HEK293 (cell line): ENCODE results near the gene PGAP6.

Experiments
- CTCF ChIA-PET: fragments of 350-600 bp; formaldehyde crosslinking; extraction: SDS; loops from one replicate; lab custom pipeline; 2021; ENCODE audit warnings: antibody characterized with exemption; lab: Yijun Ruan, JAX
- POLR2A ChIA-PET: fragments of 300-600 bp; formaldehyde crosslinking; extraction: SDS; loops from one replicate; lab custom pipeline; 2020; ENCODE audit warnings: antibody characterized with exemption, inconsistent platforms; lab: Yijun Ruan, JAX
- H3K27ac ChIP-seq: fragments of 200-500 bp; sonication (Bioruptor generic); 2 replicates; pipeline ENCODE4 v1.5.1; 2014; ENCODE audit warnings: low read depth, low read length, control low read depth, inconsistent platforms; ENCODE audit errors: extremely low read depth
- H3K36me3 ChIP-seq, 2 experiments: fragments of 200-500 bp in 1 of 2; sonication (Bioruptor generic) in 1 of 2; 1 replicate in 1 of 2; 2 replicates in 1 of 2; pipeline ENCODE4 v1.5.1; 2014 to 2017; ENCODE audit warnings: inconsistent platforms in 2 of 2, low read length in 2 of 2; ENCODE audit not compliant: control insufficient read depth in 2 of 2, insufficient read depth in 1 of 2
- H3K4me1 ChIP-seq: fragments of 200-500 bp; sonication (Bioruptor generic); 2 replicates; pipeline ENCODE4 v1.5.1; 2014; ENCODE audit warnings: mild to moderate bottlenecking, low read length, inconsistent platforms; ENCODE audit not compliant: control insufficient read depth, insufficient read depth
- H3K4me3 ChIP-seq: 2 replicates; pipeline ENCODE4 v1.5.1; 2011; ENCODE audit warnings: low read depth, mild to moderate bottlenecking, control low read depth, low read length, moderate library complexity
- H3K9me3 ChIP-seq: fragments of 200-500 bp; sonication (Bioruptor generic); 2 replicates; pipeline ENCODE4 v1.5.1; 2014; ENCODE audit warnings: low read depth, low read length, inconsistent platforms; ENCODE audit not compliant: control insufficient read depth, insufficient read depth
- GLI2 ChIP-seq: fragments of 450-650 bp; formaldehyde crosslinking; IDR thresholded peaks from 2 replicates; pipeline ENCODE4; 2017; ENCODE audit warnings: missing biosample characterization, missing genetic modification characterization, low read depth, borderline replicate concordance
- GLIS2 ChIP-seq: fragments of 450-650 bp; formaldehyde crosslinking; IDR thresholded peaks from 2 replicates; pipeline ENCODE4 v1.5.1; 2016; ENCODE audit warnings: missing biosample characterization, missing genetic modification characterization
- INSM2 ChIP-seq: fragments of 450-650 bp; formaldehyde crosslinking; IDR thresholded peaks from 2 replicates; pipeline ENCODE4 v1.5.1; 2016; ENCODE audit warnings: missing biosample characterization, missing genetic modification characterization
- PRDM6 ChIP-seq: fragments of 450-650 bp; formaldehyde crosslinking; IDR thresholded peaks from 2 replicates; pipeline ENCODE4 v1.5.1; 2017; ENCODE audit warnings: missing biosample characterization, missing genetic modification characterization
- ZIC2 ChIP-seq: fragments of 450-650 bp; formaldehyde crosslinking; IDR thresholded peaks from 2 replicates; pipeline ENCODE4 v1.5.1; 2016; ENCODE audit warnings: missing biosample characterization, missing genetic modification characterization
- ZNF138 ChIP-seq: fragments of 450-650 bp; formaldehyde crosslinking; IDR thresholded peaks from 2 replicates; pipeline ENCODE4 v1.5.1; 2016; ENCODE audit warnings: missing biosample characterization, missing genetic modification characterization, borderline replicate concordance
- ZNF140 ChIP-seq: fragments of 450-650 bp; formaldehyde crosslinking; IDR thresholded peaks from 2 replicates; pipeline ENCODE4 v1.5.1; 2016; ENCODE audit warnings: missing biosample characterization, missing genetic modification characterization
- ZNF146 ChIP-seq: fragments of 450-650 bp; formaldehyde crosslinking; IDR thresholded peaks from 2 replicates; pipeline ENCODE4 v1.5.1; 2016; ENCODE audit warnings: missing biosample characterization, missing genetic modification characterization
- ZNF18 ChIP-seq: fragments of 450-650 bp; formaldehyde crosslinking; IDR thresholded peaks from 2 replicates; pipeline ENCODE4 v1.5.1; 2016; ENCODE audit warnings: missing biosample characterization, missing genetic modification characterization
- ZNF248 ChIP-seq: fragments of 450-650 bp; formaldehyde crosslinking; IDR thresholded peaks from 2 replicates; pipeline ENCODE4 v1.5.1; 2017; ENCODE audit warnings: missing biosample characterization, missing genetic modification characterization
- ZNF274 ChIP-seq, 2 experiments: fragments of 200-500 bp in 1 of 2; fragments of 450-650 bp in 1 of 2; sonication (Bioruptor generic) in 1 of 2; formaldehyde crosslinking in 1 of 2; IDR thresholded peaks; 2 replicates each; pipeline versions ENCODE4 v1.5.1 to v1.6.1; 2014 to 2016; ENCODE audit warnings: borderline replicate concordance in 1 of 2, inconsistent platforms in 1 of 2, low read length in 1 of 2, missing biosample characterization in 1 of 2, missing genetic modification characterization in 1 of 2
- ZNF366 ChIP-seq: fragments of 450-650 bp; formaldehyde crosslinking; conservative IDR thresholded peaks from 2 replicates; pipeline ENCODE4 v1.5.1; 2016; ENCODE audit warnings: missing biosample characterization, missing genetic modification characterization
- ZNF514 ChIP-seq: fragments of 450-650 bp; formaldehyde crosslinking; IDR thresholded peaks from 2 replicates; pipeline ENCODE4 v1.5.1; 2016; ENCODE audit warnings: missing biosample characterization, missing genetic modification characterization
- ZNF518A ChIP-seq: fragments of 450-650 bp; formaldehyde crosslinking; conservative IDR thresholded peaks from 2 replicates; pipeline ENCODE4 v1.5.1; 2016; ENCODE audit warnings: low read depth, missing biosample characterization, missing genetic modification characterization
- ZNF596 ChIP-seq: fragments of 450-650 bp; IDR thresholded peaks from 2 replicates; pipeline ENCODE4 v1.5.0; 2018; ENCODE audit warnings: missing biosample characterization, mild to moderate bottlenecking, missing genetic modification characterization, moderate library complexity
- ZNF600 ChIP-seq: fragments of 450-650 bp; formaldehyde crosslinking; IDR thresholded peaks from 2 replicates; pipeline ENCODE4 v1.5.1; 2016; ENCODE audit warnings: missing biosample characterization, missing genetic modification characterization
- ZNF621 ChIP-seq: fragments of 450-650 bp; formaldehyde crosslinking; IDR thresholded peaks from 2 replicates; pipeline ENCODE4 v1.5.1; 2017; ENCODE audit warnings: missing biosample characterization, missing genetic modification characterization
- ZNF658 ChIP-seq: fragments of 450-650 bp; formaldehyde crosslinking; IDR thresholded peaks from 2 replicates; pipeline ENCODE4; 2016; ENCODE audit warnings: missing biosample characterization, missing genetic modification characterization
- ZNF785 ChIP-seq: fragments of 450-650 bp; formaldehyde crosslinking; IDR thresholded peaks from 2 replicates; pipeline ENCODE4 v1.5.1; 2016; ENCODE audit warnings: missing biosample characterization, missing genetic modification characterization
- ZNF792 ChIP-seq: fragments of 450-650 bp; formaldehyde crosslinking; IDR thresholded peaks from 2 replicates; pipeline ENCODE4 v1.5.1; 2016; ENCODE audit warnings: missing biosample characterization, missing genetic modification characterization

The PGAP6 gene

GRCh38 chr16:375927-376816, 5.6 kb downstream of the PGAP6 start:
- H3K4me1 ChIP-seq = no peaks in the 10 kb centered on the region
- no peak overlapping the region for H3K27ac ChIP-seq
- POLR2A ChIA-PET = interaction anchor here (0.7 kb wide), 1 partner anchor 125 kb away, joined by 4 read pairs; no protein-coding TSS in a partner anchor
- CTCF ChIA-PET = no interaction called here
- no peak overlapping the region for H3K4me3 ChIP-seq
- no peaks in the 10 kb centered on the region for H3K9me3 ChIP-seq
- TF ChIP-seq ZNF18 (tag by site-specific recombination) = no peak
- TF ChIP-seq ZNF274 (IDR thresholded peaks at IDR 0.05; ENCODE audit: low read length) = no peak
- no peak for TF ChIP-seq ZNF274 (tag by site-specific recombination; IDR thresholded peaks at IDR 0.05; ENCODE audit: borderline replicate concordance)
- no peak for TF ChIP-seq ZNF514 (tag by site-specific recombination)
- TF ChIP-seq ZNF792 = no peak
- TF ChIP-seq GLIS2 (tag by site-specific recombination) = 0 out of 2 replicates have a peak, but pooled peaks have one; percentile 9
- TF ChIP-seq, all 188 proteins: peak for 1
- H3K36me3 ChIP-seq = peaks cover 0 to 60% of the 10 kb centered on the region in 2 experiments; a peak in 1 of 3 replicates

- POLR2A ChIA-PET = interaction anchor here (0.7 kb wide), 1 partner anchor 126 kb away, joined by 4 read pairs; no protein-coding TSS in a partner anchor
- TF ChIP-seq ZNF596 (tag by site-specific recombination) (no peak), ZNF248 (no peak), INSM2 (tag by site-specific recombination) (no peak), ZNF146 (tag by site-specific recombination) (no peak), ZNF600 (tag by site-specific recombination) (peak; percentile 45; the same call in 1 of the 2 replicates), ZNF785 (tag by site-specific recombination) (no peak), ZIC2 (no peak), ZNF140 (tag by site-specific recombination) (no peak), ZNF658 (tag by site-specific recombination) (no peak)
- CTCF ChIA-PET = interaction anchor here (0.7 to 1.0 kb wide), 2 partner anchors 278 to 303 kb away, joined by 3 to 6 read pairs; no protein-coding TSS in a partner anchor
- Histone ChIP-seq H3K27ac (no peak overlapping the region), H3K4me3 (no peak overlapping the region), H3K9me3 (no peaks in the 10 kb centered on the region), H3K36me3 (peaks cover 0 to 60% of the 10 kb centered on the region in 2 experiments; a peak in 1 of 3 replicates), H3K4me1 (no peaks in the 10 kb centered on the region)
These were observed 6.6 kb downstream of the PGAP6 start for GRCh38 chr16:375212-375611.

- H3K4me1 ChIP-seq = peaks cover 2% of the 10 kb centered on the region; the same call in 1 of the 2 replicates
- no peak overlapping the region for H3K27ac ChIP-seq
- no peaks in the 10 kb centered on the region for H3K9me3 ChIP-seq
- H3K4me3 ChIP-seq = no peak overlapping the region
- TF ChIP-seq ZNF366 (no peak), ZNF518A (tag by site-specific recombination) (no peak), PRDM6 (tag by site-specific recombination) (no peak), GLI2 (tag by site-specific recombination) (no peak), ZNF621 (no peak), ZNF658 (tag by site-specific recombination) (no peak), ZNF138 (tag by site-specific recombination) (no peak)
- peaks cover 0 to 60% of the 10 kb centered on the region in 2 experiments; a peak in 1 of 3 replicates for H3K36me3 ChIP-seq
- ChIA-PET CTCF (interaction anchor here (1.0 kb wide), 1 partner anchor 278 kb away, joined by 6 read pairs; no protein-coding TSS in a partner anchor), POLR2A (no interaction called here)
These were observed 7.2 kb downstream of the PGAP6 start for GRCh38 chr16:374616-374926.
